ENCODE measurements around the gene ALOX15B.
"Not testable (repeated sequence)": the region's sequence is repeated elsewhere in the genome, so short reads cannot be mapped to it uniquely, and the experiment has no call there.

ALOX15B gene

DNA sequence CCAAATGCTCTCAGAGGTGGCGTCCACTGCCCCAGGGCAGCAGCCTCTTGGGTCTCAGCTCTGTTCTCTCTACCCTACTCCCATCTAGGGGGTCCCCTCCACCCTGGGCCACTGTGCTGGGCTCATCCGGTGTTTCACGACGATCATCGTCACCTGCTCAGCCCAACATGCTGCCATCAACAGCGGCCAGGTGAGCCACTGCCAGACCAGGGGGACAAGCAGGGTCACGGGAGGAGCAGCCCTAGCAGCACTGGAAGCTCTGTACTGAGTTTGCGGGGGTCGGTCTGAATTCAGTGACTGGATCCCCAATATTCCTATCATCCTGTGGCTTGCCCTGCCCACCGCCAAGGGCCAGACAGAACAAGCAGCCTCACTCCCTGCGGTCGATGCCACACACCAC, 32.6 kb downstream of the ALOX15B start:
- Histone ChIP-seq H3K36me3 (ENCODE audit: insufficient read depth, low read length) (no peaks in the 10 kb centered on the region), H3K4me1 (ENCODE audit: insufficient read depth, low read length) (no peaks in the 10 kb centered on the region; the same call in 1 of the 2 replicates), H3K9me3 (ENCODE audit: control insufficient read depth, insufficient read depth, low read length) (no peaks in the 10 kb centered on the region), H3K9ac (ENCODE audit: low read depth, low read length) (no peak overlapping the region)

DNA sequence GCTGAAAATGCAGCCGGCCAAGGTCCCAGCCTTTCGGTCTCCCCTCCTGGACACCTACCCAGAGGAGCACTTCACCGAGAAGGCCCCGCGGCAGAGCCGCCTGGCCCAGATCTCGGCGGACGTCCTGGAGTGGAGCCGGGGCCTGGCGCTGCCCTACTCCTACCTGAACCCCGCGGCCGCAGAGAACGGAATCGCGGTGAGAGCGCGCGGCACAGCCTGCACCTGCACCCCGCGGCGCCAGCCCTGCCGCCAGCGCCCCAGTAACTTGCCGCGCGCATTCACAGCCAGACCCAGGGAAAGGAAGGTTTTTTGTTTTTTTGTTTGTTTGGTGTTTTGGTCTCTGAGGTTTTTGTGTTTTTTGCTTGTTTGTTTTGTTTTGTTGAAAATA, 33.5 kb downstream of the ALOX15B start:
- Histone ChIP-seq H3K36me3 (ENCODE audit: insufficient read depth, low read length) (no peaks in the 10 kb centered on the region), H3K9ac (ENCODE audit: low read depth, low read length) (peak overlapping the region; percentile 25; the same call in 1 of the 2 replicates), H3K4me1 (ENCODE audit: insufficient read depth, low read length) (no peaks in the 10 kb centered on the region; the same call in 1 of the 2 replicates), H3K9me3 (ENCODE audit: control insufficient read depth, insufficient read depth, low read length) (no peaks in the 10 kb centered on the region)

DNA sequence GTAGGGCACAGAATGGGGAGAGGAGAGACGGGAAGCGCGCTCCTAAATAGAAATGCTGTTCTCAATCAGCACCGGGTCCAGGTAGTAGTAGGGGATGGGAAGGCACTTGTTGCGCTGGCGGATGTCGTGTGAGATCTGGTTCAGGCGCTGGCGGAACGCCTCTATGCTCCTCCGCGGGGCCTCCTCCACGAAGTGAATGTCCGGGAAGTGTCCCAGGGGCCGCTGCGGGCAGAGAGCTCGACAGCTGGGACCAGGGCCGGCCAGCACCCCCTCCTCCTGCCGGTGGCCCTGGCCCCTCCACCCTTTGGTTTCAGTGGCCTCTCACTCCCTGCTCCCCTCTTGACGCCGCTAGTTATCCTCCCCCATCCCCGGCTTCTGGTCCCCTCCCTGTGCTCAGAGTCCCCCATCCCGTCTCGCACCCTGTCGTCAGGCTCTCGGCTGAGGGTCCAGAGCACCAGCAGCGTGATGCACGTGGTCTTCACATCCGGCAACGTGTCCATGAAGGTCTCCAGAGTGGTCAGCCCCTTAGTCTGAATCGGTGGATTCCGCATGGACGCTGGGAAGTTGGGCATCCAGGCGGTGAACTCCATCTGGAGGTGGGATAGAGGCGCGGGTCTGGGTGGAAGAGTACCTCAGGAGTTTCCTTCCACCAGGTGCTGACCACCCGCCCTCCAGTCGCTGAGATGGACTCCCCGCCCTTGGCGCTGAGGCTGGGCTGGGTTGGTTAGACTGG, 34.0 kb downstream of the ALOX15B start:
- no peaks in the 10 kb centered on the region for H3K36me3 ChIP-seq (ENCODE audit: insufficient read depth, low read length)
- H3K4me1 ChIP-seq (ENCODE audit: insufficient read depth, low read length): no peaks in the 10 kb centered on the region; the same call in 1 of the 2 replicates
- peak overlapping the region; percentile 25; the same call in 1 of the 2 replicates for H3K9ac ChIP-seq (ENCODE audit: low read depth, low read length)
- H3K9me3 ChIP-seq (ENCODE audit: control insufficient read depth, insufficient read depth, low read length): no peaks in the 10 kb centered on the region

DNA sequence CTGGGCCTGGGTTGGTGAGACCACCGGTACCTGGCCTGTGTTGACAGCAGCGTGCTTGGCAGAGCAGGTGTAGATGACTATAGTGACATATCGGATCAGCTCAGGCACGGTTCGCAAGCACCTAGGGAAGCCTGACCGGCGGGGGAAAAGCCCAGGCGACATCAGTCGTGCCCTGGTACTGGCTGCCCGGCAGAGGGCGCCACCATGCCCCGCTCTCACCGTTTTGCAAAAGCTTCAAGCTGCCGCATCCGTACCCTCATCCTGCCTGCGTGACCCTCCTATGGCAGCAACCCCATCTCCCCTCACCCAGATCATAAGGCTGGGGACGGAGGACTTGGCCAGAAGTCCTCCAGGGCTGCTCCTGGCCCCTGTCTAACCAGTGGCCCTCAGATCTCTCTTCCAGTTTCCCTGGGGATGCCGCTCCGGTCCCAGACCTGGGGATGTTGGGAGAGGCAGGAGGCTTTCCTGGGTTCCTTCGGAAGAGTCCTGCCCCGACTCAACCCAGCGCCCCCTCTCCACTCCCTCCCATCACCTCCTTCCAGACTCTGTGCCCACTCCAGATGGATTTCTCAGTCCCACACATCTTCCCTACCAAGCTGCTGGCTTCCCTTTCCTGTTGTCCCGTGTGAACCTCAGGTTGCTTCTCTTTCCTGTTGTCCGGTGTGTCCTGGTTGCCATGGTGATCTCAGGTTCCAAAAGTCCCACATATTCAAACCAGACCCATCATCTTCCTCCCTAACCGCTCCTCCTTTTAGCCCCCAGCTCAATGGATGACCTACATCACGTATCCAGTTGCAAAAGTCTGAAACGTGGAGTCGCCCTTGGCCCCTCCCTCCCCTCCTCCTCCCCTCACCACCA, 35.0 kb downstream of the ALOX15B start:
- H3K9me3 ChIP-seq (ENCODE audit: control insufficient read depth, insufficient read depth, low read length): no peaks in the 10 kb centered on the region
- H3K9ac ChIP-seq (ENCODE audit: low read depth, low read length): peak overlapping the region; percentile 6; the same call in 1 of the 2 replicates
- no peaks in the 10 kb centered on the region for H3K36me3 ChIP-seq (ENCODE audit: insufficient read depth, low read length)
- H3K4me1 ChIP-seq (ENCODE audit: insufficient read depth, low read length): no peaks in the 10 kb centered on the region; the same call in 1 of the 2 replicates

DNA sequence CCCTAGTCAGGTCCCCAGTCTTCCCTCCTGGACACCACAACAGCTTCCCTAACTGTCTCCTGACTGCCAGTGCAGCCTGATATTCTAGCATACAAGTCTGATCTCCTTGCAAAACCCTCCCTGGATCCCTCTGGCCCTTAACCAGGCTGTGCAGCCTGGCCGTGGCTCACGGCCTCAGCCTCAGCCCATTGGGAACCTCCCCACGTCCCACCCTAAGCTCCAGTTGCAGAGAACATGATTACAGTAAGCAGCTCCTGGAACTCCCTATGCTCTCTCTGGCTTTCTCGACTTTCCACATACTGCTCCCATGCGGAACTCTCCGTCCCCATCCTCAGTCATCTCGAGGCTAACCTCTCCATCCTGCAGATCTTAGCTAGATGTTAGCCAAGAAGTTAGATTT, 35.7 kb downstream of the ALOX15B start:
- no peaks in the 10 kb centered on the region for H3K36me3 ChIP-seq (ENCODE audit: insufficient read depth, low read length)
- H3K9me3 ChIP-seq (ENCODE audit: control insufficient read depth, insufficient read depth, low read length): no peaks in the 10 kb centered on the region
- H3K4me1 ChIP-seq (ENCODE audit: insufficient read depth, low read length): no peaks in the 10 kb centered on the region; the same call in 1 of the 2 replicates
- H3K9ac ChIP-seq (ENCODE audit: low read depth, low read length): no peak overlapping the region

DNA sequence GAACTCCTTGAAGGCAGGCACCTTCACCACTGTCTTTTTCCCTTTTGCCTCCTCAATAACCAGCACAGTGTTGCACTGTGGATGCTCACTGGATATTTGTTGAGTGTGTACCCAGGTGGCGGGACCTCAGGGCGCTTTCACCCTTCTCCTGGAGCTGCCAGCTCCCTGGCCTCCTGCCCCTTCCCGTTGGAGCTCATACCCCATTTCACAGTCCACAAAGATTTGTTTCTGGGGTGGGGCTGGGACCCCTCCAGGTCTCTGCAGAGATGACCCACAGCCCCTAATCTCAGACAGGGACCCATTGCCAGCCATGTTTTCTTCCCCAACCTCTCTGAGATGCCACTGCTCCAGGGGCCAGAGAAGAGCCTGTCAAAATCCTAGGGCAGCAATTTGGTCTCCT, 36.2 kb downstream of the ALOX15B start:
- no peaks in the 10 kb centered on the region for H3K9me3 ChIP-seq (ENCODE audit: control insufficient read depth, insufficient read depth, low read length)
- H3K36me3 ChIP-seq (ENCODE audit: insufficient read depth, low read length): no peaks in the 10 kb centered on the region
- H3K4me1 ChIP-seq (ENCODE audit: insufficient read depth, low read length): no peaks in the 10 kb centered on the region; the same call in 1 of the 2 replicates
- H3K9ac ChIP-seq (ENCODE audit: low read depth, low read length): no peak overlapping the region

DNA sequence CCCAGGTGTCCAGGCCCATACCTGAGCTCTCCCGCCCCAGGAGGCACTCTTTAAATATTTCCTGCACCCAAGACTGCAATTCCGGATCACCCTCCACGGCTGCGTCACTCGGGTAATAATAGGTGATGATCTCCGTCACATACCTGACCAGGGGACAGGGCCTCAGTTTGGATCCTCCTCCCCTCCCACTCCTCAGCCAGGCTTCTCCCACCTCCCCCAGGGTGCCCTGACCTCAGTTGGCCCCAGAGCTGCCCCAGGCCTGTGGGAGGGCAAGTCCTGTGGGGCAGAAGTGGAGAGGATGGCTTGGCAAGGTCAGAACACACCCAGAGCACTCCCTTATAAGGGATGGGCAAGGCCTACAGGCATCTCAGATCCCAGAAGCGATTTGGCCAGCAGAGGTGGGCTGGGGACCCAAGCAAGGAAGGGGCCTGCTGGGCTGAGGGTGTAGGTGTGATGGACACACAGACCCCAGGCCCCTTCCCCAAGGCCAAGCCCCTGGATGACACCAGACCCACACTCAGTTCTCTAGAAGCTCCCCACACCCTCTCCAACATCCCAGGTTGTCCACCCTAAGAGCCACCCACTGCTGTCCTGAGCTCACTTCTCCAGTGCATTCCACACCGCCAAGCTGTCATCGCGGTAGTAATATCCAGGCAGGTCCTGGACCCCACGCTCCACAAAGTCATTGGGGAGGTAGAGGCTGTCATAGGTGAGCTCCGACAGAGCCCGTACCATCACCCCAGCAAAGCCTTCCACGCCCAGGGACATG, 36.9 kb downstream of the ALOX15B start:
- Histone ChIP-seq H3K9me3 (ENCODE audit: control insufficient read depth, insufficient read depth, low read length) (no peaks in the 10 kb centered on the region), H3K36me3 (ENCODE audit: insufficient read depth, low read length) (no peaks in the 10 kb centered on the region), H3K9ac (ENCODE audit: low read depth, low read length) (no peak overlapping the region), H3K4me1 (ENCODE audit: insufficient read depth, low read length) (no peaks in the 10 kb centered on the region; the same call in 1 of the 2 replicates)

DNA sequence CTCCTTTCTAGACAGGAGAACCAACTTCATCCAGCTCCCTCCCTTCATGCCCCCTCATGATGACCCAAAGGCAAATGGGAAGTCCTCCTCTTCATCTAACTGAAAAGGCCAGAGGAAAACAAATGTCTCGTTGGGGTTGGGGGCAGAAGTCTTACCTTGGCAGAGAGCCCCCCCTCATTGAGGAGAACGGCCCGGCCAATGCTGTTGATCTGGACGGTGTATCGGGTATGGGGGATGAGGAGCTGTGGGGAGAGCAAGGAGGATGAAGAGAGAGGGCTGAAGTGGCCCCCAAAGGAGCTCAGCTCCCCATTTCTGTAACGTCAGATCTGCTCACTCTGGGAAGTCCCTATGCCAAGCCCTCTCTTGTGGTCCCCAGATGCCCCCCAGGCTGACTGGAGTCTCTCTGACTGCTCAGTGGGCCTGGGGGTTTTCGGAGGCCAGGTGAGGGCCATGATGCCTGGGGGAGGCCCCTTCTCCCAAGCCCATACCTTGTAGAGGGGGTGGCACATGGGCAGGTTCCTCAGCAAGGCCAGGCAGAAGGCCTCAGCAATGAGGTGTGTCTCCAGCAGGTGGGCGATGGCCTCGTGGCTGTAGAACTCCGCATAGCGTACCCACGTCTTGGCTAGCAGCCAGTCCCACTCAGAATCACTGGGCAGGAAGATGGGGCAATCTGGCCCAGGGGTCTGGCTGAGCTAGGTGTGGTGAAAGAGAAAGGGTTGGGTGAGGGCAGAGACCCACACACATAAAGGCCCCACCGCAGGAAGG, 37.8 kb downstream of the ALOX15B start:
- H3K9ac ChIP-seq (ENCODE audit: low read depth, low read length): no peak overlapping the region
- no peaks in the 10 kb centered on the region for H3K9me3 ChIP-seq (ENCODE audit: control insufficient read depth, insufficient read depth, low read length)
- no peaks in the 10 kb centered on the region; the same call in 1 of the 2 replicates for H3K4me1 ChIP-seq (ENCODE audit: insufficient read depth, low read length)
- no peaks in the 10 kb centered on the region for H3K36me3 ChIP-seq (ENCODE audit: insufficient read depth, low read length)

DNA sequence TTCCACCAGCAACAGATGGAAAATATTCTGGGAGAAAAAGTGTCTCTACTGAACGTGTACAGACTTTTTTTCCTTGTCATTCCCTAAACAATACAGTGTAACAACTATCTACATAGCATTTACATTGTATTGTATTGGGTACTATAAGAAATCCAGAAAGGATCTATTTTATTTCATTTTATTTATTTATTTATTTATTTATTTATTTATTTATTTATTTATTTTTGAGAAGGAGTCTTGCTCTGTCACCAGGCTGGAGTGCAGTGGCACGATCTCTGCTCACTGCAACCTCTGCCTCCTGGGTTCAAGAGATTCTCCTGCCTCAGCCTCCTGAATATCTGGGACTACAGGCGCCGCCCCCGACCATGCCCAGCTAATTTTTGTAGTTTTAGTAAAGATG, 39.1 kb downstream of the ALOX15B start:
- not testable (repeated sequence) for H3K36me3 ChIP-seq (ENCODE audit: insufficient read depth, low read length); H3K4me1 ChIP-seq (ENCODE audit: insufficient read depth, low read length); H3K9me3 ChIP-seq (ENCODE audit: control insufficient read depth, insufficient read depth, low read length); H3K9ac ChIP-seq (ENCODE audit: low read depth, low read length)

DNA sequence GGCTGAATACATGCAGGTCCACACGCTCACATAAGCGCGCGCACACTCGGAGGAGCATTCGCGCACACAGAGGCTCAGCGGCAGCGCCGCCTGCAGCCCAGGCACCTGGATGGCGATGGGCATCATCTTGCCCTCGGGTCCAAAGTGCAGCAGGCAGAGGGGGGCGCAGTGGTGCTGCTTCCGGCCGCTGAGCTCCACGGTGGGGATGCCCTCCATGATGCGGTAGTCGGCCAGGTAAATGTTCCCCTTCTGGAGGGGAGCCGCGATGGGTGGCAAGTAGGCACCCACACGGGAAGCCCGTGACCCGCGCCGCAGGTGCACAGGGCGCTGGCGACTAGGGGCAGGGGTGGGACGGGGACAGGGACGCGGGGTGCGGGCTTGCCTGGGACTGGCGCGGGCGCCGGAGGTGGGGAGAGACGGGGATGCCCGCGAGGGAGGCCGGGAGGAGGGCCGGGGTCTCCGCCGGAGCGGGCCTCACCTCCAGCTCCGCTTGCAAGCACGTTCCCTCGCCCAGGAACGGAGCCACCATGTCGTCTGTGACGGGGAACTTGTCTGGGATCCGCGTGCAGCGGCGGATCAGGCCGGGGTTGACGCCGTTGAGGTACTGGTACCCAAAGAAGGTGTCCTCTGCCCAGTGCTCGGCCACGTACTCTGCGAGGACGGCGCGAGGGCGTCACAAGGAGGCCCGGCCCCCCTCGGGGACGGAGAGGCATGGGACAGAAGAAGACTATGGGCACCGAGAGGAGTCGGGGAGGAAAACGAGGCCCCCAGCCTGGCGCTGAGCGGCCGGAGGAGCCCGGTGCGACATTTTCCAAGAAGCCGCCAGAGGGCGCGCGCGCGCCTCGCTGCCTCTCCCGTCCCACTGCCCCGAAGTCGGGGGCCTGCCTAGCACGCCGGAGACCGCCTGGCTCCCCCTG, 40.7 kb downstream of the ALOX15B start:
- no peaks in the 10 kb centered on the region for H3K9me3 ChIP-seq (ENCODE audit: control insufficient read depth, insufficient read depth, low read length)
- H3K9ac ChIP-seq (ENCODE audit: low read depth, low read length): peak overlapping the region; percentile 56; the same call in 1 of the 2 replicates
- no peaks in the 10 kb centered on the region for H3K36me3 ChIP-seq (ENCODE audit: insufficient read depth, low read length)

DNA sequence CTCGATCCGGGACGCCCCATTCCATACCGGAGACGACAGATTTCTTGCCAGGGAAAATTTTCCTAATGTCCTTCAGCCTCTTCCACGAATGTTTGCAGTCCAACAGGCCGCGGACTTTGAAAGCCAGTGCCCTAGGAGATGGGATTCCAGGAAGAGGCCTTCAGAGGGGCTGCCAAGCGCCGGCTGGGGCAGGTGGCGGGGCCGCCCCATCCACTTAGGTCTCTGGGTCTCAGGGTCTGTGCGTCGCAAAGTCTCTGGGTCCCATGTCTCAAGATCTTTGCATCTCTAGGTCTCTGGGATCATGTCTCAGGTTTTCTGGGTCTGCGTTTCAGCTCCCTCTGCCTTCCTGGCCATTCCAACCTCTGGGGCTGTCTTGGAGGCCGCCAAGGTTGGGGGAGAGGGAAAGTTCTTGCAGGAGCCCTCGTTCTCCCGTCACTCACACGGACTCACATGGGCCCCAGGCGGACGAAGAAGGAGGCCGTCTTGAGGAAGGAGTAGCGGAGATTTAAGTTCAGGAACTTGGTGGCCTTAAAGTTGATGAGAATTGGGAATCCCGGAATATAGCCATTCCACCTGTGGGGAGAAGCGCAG, 41.4 kb downstream of the ALOX15B start:
- Histone ChIP-seq H3K36me3 (ENCODE audit: insufficient read depth, low read length) (no peaks in the 10 kb centered on the region), H3K4me1 (ENCODE audit: insufficient read depth, low read length) (no peaks in the 10 kb centered on the region), H3K9ac (ENCODE audit: low read depth, low read length) (peak overlapping the region; percentile 56; the same call in 1 of the 2 replicates), H3K9me3 (ENCODE audit: control insufficient read depth, insufficient read depth, low read length) (no peaks in the 10 kb centered on the region)

More for the DNA sequence above, 40.7 kb downstream of the ALOX15B start:
- H3K4me1 ChIP-seq (ENCODE audit: insufficient read depth, low read length): no peaks in the 10 kb centered on the region

DNA sequence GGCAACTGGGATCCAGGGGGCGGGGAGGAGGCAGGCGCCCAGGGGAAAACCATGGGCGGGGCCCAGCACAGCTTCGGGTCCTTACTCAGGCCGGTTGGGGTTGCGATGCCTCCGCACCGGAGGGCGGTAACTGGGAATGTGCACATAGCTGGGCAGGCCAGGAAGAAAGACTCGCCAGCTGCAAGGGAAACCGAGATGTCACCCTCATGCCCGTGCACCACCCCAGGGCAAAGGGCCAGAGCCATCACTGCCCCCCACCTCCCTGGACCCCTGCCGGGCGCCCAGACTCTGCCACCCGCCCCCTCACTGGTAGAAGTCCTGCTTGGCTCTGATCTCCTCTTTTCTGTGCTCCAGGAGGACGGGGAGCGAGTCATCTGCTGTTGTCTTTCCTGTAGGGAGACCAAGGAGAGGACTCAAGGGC, 42.0 kb downstream of the ALOX15B start:
- Histone ChIP-seq H3K36me3 (ENCODE audit: insufficient read depth, low read length) (no peaks in the 10 kb centered on the region), H3K9me3 (ENCODE audit: control insufficient read depth, insufficient read depth, low read length) (no peaks in the 10 kb centered on the region), H3K9ac (ENCODE audit: low read depth, low read length) (peak overlapping the region; percentile 56; the same call in 1 of the 2 replicates), H3K4me1 (ENCODE audit: insufficient read depth, low read length) (no peaks in the 10 kb centered on the region)
